Right kidney (tissue), 1 donor: ENCODE results near the gene DPYSL5.
"Not testable (repeated sequence)": the region's sequence is repeated elsewhere in the genome, so short reads cannot be mapped to it uniquely, and the experiment has no call there.

Source experiments
- DNase-seq: peaks from one replicate; pipeline ENCODE4 v3.0.0-alpha.2; 2016

Gene DPYSL5

GRCh38 chr2:26873286-26873983 lies 25.5 kb downstream of the DPYSL5 start:
- DNase-seq: no peak

GRCh38 chr2:26874514-26874913 lies 26.6 kb downstream of the DPYSL5 start:
- no peak for DNase-seq

- DNase-seq: no peak
Observed at GRCh38 chr2:26875065-26875634, 27.2 kb downstream of the DPYSL5 start.

GRCh38 chr2:26875808-26876207 lies 27.9 kb downstream of the DPYSL5 start:
- DNase-seq: no peak

GRCh38 chr2:26876260-26876659 lies 28.3 kb downstream of the DPYSL5 start:
- no peak for DNase-seq

- DNase-seq: no peak
Observed at GRCh38 chr2:26877276-26877675, 29.3 kb downstream of the DPYSL5 start.

GRCh38 chr2:26880161-26880560 lies 32.2 kb downstream of the DPYSL5 start:
- DNase-seq: no peak

GRCh38 chr2:26880910-26881435 lies 33.0 kb downstream of the DPYSL5 start:
- no peak for DNase-seq

- DNase-seq: not testable (repeated sequence)
Observed at GRCh38 chr2:26882220-26882619, 34.3 kb downstream of the DPYSL5 start.

- DNase-seq: no peak
Observed at GRCh38 chr2:26883956-26884355, 36.0 kb downstream of the DPYSL5 start.

- DNase-seq: no peak
Observed at GRCh38 chr2:26884486-26884885, 36.6 kb downstream of the DPYSL5 start.

GRCh38 chr2:26885651-26886329 lies 37.9 kb downstream of the DPYSL5 start:
- no peak for DNase-seq

GRCh38 chr2:26886736-26887135 lies 38.8 kb downstream of the DPYSL5 start:
- DNase-seq: no peak

GRCh38 chr2:26887151-26887550 lies 39.2 kb downstream of the DPYSL5 start:
- no peak for DNase-seq

- DNase-seq: no peak
Observed at GRCh38 chr2:26889796-26890195, 41.9 kb downstream of the DPYSL5 start.

GRCh38 chr2:26890341-26891000 lies 42.5 kb downstream of the DPYSL5 start:
- DNase-seq: no peak

GRCh38 chr2:26892133-26892532 lies 44.2 kb downstream of the DPYSL5 start:
- no peak for DNase-seq

- DNase-seq: no peak
Observed at GRCh38 chr2:26892922-26893524, 45.1 kb downstream of the DPYSL5 start.

GRCh38 chr2:26894136-26894535 lies 46.2 kb downstream of the DPYSL5 start:
- no peak for DNase-seq

GRCh38 chr2:26897807-26898479 lies 50.0 kb downstream of the DPYSL5 start:
- no peak for DNase-seq

- no peak for DNase-seq
Observed at GRCh38 chr2:26898480-26899078, 50.6 kb downstream of the DPYSL5 start.
